Embryonic facial prominence (tissue), 1 donor: ENCODE measurements around the gene OSBPL7.
A peak's percentile ranks its signal among the peaks of the same experiment; 100 is the strongest.

Source experiments
- DNase-seq: peaks from one replicate; pipeline ENCODE4 v3.0.0-alpha.2; 2016; ENCODE audit errors: extremely low spot score

Gene OSBPL7

GRCh38 chr17:47847341-47848197, 26.0 kb upstream of the OSBPL7 start:
- no peak for DNase-seq

GRCh38 chr17:47846716-47847340, 25.2 kb upstream of the OSBPL7 start:
- DNase-seq, result no peak

- DNase-seq, result no peak
Measured at GRCh38 chr17:47845716-47846075, 24.1 kb upstream of the OSBPL7 start.

GRCh38 chr17:47844814-47845715, 23.5 kb upstream of the OSBPL7 start:
- peak; percentile 96 for DNase-seq

- no peak for DNase-seq
Measured at GRCh38 chr17:47844227-47844626, 22.6 kb upstream of the OSBPL7 start.

- DNase-seq, result no peak
Measured at GRCh38 chr17:47843391-47843730, 21.8 kb upstream of the OSBPL7 start.

GRCh38 chr17:47841488-47842291, 20.1 kb upstream of the OSBPL7 start:
- no peak for DNase-seq

GRCh38 chr17:47840742-47841487, 19.3 kb upstream of the OSBPL7 start, which contains the start of gene SCRN2:
TSS of gene SCRN2 (minus strand) at chr17:47841273. CDS start at chr17:47840843, 430 bp downstream.
- peak; percentile 63 for DNase-seq

GRCh38 chr17:47840001-47840741, 18.6 kb upstream of the OSBPL7 start:
- no peak for DNase-seq

GRCh38 chr17:47839071-47839470, 17.5 kb upstream of the OSBPL7 start:
- no peak for DNase-seq

- DNase-seq, result no peak
Measured at GRCh38 chr17:47838636-47839035, 17.0 kb upstream of the OSBPL7 start.

- DNase-seq, result no peak
Measured at GRCh38 chr17:47837401-47838039, 15.9 kb upstream of the OSBPL7 start.

- no peak for DNase-seq
Measured at GRCh38 chr17:47836601-47837000, 15.0 kb upstream of the OSBPL7 start.

GRCh38 chr17:47834756-47835155, 13.2 kb upstream of the OSBPL7 start:
- no peak for DNase-seq

GRCh38 chr17:47831934-47832327, 10.3 kb upstream of the OSBPL7 start:
- no peak for DNase-seq

GRCh38 chr17:47831003-47831933, 9.7 kb upstream of the OSBPL7 start, which contains the start of the genes LRRC46 and MRPL10:
TSS of gene LRRC46 (plus strand) at chr17:47831670. CDS start at chr17:47831990, 320 bp downstream.
TSS of gene MRPL10 (minus strand) at chr17:47831541. CDS start at chr17:47831511, 30 bp downstream.
- peak; percentile 92 for DNase-seq

- DNase-seq, result no peak
Measured at GRCh38 chr17:47830396-47831002, 8.9 kb upstream of the OSBPL7 start.

- no peak for DNase-seq
Measured at GRCh38 chr17:47829870-47830269, 8.3 kb upstream of the OSBPL7 start.
